ENCODE measurements around the gene ANKS4B.
"Not testable (repeated sequence)": the region's sequence is repeated elsewhere in the genome, so short reads cannot be mapped to it uniquely, and the experiment has no call there.

Gene ANKS4B

DNA sequence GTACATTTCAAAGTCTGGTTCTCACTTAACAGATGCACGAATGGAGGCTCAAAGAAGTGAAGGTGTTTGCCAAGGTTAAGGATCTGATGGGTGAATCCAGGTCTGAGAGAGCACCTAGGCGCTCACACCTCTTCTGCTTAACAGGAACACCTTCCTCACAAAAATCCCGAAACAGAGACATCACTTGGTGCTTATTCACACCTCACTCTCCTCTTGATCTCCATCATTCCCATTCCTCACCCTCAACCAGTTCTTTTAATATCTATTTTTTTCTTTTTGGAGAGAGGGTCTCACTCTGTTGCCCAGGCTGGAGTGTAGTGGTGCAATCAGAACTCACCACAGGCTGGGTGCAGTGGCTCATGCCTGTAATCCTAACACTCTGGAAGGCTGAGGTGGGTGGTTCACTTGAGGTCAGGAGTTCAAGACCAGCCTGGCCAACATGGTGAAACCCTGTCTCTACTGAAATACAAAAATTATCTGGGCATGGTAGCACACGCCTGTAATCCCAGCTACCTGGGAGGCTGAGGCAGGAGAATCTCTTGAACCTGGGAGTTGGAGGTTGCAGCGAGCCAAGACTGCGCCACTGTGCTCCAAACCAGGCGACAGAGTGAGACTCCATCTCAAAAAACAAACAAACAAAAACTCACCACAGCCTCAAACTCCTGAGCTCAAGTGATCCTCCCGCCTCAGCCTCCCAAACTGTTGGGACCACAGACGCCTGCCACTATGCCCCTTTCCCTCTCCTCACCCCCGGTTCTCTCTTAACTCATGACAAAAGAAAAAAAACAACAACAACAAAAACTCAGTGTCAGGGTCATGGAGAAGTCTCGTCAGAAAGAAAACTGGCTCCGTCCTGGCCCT is 29.5 kb downstream of the ANKS4B start:
- DNase-seq (ENCODE audit: low read depth), result no peak

DNA sequence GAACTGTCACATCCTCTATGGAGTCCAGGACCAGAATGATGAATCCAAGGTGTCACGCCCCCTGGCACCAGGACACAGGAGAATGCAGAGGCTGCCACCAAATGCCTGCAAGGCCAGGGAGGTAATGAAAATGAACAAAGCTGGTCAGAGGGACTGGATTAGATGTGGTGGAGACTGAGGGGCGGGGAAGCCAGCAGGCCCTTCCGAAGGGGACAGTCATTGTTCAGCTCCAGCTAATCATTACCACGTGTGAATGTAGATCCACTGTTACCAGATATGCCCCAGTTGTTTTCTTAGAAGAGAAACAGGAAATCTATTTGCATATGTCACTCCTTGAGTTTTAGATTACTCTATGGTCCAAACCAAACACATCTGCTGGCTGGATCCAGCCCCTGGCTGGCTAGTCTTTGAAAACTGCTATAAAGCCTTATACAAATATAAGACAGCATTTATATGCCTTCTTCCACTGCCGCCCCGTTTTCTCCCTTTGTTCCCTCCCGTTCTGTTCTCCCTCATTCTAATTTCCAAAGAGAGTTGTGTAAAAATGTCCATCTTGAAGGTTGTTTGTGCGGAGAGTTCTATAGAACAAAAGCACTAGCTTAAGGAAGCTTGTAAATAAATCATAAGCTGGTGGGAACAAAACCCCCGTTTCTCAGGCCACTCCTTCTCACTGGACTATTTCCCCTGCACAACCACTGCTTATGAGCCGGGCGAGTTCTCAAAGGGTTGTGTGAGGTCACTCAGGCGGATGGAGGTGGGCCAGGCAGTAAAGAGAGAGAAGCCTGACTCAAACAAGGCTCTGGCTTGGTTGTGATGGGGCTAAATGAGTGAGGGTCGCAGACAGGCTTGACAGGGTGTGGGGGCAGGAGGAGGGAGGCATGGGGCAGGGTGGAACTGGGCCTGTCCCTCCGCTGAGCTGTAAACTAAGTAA is 30.4 kb downstream of the ANKS4B start:
- peak; percentile 50 for DNase-seq (ENCODE audit: low read depth)

DNA sequence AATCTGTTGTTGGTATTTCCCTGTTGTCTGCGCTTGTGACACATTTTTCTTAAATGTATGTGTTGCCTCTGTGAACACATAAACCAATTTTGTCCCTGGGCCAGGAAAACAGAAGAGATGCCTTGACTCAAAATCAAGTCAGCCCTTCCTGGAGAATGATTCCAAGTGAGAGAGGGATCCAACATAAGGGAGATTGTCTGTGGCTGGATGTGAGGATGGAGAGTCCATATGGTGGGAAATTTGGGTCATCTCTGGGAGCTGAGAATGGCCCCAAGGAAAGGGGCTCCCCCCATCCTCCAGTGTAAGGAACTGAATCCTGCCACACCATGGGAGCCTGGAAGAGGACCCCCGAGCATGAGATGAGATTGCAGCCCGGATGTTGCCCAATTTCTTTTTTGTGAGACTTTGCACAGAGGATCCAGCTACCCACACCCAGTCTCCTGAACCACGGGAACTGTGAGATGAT is 31.1 kb downstream of the ANKS4B start:
- DNase-seq (ENCODE audit: low read depth), result no peak

DNA sequence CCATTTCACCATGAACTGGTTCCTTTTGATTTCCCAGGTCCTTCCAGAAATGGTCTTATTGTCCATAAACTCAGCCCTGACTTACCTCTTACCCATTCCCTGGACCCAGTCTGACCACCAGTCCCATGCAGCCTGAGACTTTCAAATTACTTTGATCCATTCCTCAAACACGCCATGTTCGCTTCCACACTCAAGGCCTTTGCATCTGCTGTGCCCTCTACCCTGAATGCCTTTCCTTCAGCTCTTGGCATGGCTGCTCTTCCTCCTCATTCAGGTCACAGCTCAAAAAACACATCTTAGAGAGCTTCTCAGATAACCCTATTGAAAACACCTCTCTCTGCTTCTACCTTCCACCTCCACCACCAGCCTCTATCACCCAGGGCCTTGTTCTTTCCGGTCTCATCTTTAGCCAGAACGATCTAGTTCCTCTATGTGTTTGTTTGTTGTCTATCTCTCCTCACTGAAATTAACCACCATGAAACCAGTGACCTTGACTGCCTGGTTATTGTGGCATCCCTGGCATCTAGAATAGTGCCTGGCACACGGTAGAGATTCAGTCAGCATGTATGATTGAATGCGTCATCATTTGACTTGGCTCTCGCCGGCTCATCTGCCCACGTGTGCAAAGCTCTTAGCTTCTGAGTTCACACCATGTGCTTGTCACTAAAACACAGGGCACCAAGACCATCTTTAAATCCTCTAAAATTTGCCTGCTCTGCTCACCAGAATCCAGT is 31.8 kb downstream of the ANKS4B start:
- DNase-seq (ENCODE audit: low read depth), result no peak

DNA sequence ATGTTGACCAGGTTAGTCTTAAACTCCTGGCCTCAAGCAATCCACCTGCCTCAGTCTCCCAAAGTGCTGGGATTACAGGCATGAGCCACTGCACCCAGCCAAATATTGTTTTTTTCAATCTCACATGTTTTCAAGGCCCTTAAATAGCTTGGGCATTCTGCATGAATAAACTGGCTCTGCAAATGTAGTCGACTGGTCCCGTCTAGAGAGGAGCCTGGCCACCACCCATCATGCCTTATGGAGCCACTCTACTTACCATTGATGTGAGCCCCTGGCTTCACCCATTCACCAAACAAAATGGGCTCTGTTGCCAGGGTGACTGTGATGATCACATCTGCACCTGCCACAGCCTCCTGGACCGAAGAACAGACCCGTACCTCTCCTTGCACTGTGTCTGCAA is 33.8 kb downstream of the ANKS4B start:
- DNase-seq (ENCODE audit: low read depth), result no peak

DNA sequence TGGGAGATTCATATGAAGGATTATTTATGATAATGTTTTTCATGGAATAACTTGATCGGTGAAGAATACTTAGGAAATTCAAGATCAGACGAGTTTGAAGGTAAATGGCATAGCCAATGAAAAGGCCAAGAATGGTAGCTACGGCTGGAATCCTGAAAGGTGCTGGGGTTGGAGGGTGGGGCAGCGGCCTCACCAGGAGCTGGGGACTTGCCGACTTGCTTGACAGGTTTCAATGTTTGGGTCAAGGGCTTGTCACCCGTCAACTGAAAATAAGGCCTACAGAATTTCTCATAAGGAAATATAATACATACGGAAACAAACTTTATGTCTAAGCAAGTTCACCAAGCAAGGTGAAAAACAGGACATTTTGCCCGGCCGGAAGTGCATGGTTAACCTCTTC is 34.7 kb downstream of the ANKS4B start:
- no peak for DNase-seq (ENCODE audit: low read depth)

DNA sequence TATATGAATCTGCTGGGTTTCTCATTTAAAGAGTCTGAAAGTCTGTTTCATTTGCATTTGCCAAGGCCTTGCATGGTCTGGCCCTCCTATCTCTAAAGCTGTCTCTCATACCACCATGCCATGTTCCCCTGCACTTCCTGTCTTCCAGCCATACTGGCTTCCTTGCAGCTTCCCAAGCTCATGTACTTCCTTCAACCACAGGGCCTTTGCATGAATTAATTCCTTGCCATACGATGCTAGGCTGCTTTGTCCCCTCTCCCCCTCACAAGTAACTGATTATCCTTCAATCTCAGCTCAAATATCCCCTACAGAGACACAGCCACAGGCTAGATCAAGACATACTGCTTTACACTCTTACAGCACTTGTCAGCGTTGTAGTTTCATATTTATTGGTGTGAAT is 38.8 kb downstream of the ANKS4B start:
- no peak for DNase-seq (ENCODE audit: low read depth)

DNA sequence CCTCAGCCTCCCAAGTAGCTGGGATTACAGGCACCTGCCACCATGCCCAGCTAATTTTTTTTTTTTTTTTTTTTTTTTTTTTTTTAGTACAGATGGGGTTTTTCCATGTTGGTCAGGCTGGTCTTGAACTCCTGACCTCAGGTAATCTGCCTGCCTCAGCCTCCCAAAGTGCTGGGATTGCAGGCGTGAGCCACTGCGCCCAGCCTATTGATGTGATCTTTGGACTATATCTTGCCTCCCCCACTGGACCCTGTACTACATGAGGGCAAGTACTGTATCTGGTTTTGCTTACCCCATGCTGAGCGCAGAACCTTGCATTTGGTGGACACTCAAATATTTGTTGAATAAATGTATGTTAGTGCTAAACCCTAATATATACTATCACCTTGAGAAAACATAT is 39.3 kb downstream of the ANKS4B start:
- not testable (repeated sequence) for DNase-seq (ENCODE audit: low read depth)

DNA sequence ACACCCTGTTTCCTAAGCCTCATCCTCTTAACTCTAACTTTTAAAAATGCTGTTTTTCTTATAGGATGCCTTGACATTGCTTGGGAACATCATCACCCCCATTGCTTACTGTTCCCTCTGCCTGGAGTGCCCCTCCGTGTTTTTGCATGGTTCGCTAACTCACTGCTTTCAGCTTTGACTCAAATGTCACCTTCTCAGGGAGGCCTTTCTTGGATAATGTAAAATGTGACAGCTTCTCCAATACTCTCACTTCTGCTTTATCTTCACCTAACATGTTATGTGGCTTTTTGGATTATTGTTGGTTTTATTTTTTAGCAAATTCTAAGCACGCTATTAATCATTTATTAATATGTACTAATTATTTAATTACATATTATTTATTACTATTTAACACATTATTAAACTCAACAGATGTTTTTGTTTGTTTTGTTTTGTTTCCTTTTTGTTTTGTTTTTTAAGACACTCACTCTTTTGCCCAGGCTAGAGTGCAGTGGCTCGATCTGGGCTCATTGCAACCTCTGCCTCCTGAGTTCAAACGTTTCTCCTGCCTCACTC is 40.8 kb downstream of the ANKS4B start:
- no peak for DNase-seq (ENCODE audit: low read depth)

DNA sequence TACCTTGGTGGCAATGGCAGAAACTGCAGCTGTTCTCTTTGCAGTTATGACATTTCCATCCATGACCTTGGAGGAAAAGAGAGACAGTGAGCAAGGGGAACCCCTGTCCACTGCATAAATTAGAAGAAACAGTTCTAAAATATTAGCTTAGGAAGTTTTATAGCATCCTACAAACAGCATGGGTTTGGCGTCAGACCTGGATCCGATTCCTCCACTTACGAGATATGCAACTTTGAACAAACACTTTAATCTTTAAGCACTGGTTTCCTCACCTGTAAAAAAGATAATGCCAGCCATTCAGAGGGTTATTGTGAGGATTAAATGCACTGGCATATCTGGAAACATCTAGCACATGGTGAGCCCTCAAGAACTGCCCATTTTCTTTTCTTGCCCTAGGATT is 42.0 kb downstream of the ANKS4B start:
- DNase-seq (ENCODE audit: low read depth), result no peak

DNA sequence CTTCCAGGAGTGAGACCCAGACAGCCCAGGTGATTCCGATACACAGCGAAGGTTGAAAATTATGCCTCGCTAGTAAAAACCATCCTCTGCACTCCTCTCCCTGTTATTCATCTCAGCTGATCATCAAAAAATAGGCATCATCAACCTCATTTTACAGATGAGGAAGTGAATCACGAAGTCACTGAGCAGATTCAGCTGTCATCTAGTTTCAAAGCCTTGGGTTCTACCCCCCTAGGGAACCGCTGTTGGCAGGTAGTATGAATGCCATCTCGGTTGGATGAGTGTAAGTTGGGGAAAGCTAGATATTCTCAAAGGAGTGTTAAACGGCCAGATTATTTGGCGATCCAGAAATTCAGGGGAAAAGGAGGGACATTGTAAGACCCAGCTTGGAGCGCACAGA is 42.6 kb downstream of the ANKS4B start:
- DNase-seq (ENCODE audit: low read depth), result no peak

DNA sequence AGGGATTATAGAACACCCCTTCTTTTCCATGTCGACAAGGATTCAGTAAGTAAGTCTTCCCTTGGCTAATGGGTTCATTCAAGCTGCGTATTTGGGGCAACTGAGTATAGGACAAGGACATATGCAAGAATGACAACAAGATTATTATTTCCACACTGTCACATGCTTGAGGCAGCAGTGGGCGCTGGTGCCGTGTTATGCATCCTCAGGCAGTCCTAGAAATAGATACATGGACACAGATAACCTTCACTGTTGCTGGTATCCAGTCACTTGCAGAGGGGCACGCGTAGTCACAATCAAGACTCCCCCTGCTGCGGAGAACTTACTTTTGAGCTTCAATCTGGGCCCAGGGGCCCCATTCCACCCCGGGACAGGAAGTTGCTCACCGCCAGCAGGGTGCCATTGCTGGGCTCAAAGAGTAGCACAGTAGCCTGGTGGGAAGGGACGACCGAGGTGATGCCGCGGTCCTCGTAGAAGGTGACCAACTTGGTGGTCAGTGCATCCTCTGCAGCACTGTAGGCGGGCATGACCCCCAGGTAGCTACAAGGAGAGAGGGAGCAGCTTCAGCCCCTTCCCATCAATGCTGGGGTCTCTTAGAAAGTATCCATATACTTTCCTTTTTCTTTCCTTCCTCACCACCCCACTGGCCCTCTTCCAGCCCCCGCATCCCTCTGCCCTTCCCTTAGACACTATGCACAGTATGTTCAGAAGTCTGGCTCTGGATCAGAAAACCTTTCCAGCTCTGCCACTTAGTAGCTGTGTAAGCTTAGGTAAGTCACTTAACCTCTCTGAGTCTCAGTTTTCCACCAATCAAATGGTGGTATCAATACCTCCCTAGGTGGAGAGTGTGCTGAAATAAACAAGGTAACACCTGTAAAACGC is 43.8 kb downstream of the ANKS4B start:
- DNase-seq (ENCODE audit: low read depth), result no peak

DNA sequence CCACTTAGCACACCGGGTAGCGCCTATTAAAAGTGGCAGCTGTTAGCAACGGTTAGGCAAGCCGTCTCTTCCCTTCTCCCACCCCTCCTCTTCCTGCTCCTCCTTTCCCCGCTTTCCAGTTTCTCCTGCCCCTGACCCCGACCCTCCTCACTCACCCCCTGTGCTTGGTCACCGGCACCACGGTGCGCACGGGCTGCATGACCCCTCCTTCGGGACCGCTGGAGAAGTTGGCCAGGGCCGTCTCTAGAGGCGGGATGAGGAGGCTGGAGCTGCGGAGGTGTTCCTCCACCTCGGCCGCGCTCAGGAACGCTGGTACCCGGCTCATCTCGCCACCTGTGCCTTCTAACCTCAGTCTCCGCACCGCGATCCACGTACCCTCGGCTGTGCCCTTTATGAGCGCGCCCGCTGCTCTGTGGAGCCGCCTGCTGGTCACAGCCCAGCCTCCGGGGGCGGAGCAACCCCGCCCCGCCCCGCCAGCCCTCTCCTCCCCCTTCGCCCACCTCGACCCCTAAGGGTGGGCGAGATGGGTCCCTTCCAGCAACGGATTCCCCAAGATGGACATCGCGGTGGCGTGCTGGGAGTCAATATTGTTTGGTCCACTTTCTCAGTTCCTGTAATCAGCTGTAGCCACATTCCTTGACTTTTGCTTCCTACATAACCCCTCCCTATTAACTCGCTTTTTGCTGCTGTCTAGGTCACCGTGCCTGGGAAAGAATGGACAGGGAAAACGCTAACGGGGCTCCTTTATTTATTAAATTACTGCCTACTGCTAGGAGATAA is 44.6 kb downstream of the ANKS4B start, which contains the start of gene CRYM:
CRYM (minus strand) TSS at position 364 of the 780 bp plus-strand sequence; CDS start at position 325, 39 bp downstream.
- DNase-seq (ENCODE audit: low read depth), result peak; percentile 24

DNA sequence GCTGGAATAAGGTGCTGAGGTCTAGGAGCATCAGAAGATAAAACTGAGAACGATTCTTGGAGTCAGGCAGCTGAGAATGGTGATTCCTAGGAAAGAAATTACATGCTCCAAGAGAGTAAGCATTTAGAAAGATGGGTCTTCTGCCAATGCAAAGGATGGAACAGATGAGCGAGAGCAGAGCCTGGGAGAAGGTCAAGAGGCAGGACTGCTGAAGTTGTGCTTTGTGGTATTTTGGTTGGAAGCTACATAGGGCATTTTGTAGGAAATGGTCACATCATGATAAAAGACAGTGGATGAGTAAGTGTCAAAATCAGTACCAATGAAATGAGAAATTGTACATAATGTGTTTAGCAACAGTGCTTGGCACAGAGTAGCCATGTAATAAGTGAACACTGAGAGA is 46.0 kb downstream of the ANKS4B start:
- no peak for DNase-seq (ENCODE audit: low read depth)

DNA sequence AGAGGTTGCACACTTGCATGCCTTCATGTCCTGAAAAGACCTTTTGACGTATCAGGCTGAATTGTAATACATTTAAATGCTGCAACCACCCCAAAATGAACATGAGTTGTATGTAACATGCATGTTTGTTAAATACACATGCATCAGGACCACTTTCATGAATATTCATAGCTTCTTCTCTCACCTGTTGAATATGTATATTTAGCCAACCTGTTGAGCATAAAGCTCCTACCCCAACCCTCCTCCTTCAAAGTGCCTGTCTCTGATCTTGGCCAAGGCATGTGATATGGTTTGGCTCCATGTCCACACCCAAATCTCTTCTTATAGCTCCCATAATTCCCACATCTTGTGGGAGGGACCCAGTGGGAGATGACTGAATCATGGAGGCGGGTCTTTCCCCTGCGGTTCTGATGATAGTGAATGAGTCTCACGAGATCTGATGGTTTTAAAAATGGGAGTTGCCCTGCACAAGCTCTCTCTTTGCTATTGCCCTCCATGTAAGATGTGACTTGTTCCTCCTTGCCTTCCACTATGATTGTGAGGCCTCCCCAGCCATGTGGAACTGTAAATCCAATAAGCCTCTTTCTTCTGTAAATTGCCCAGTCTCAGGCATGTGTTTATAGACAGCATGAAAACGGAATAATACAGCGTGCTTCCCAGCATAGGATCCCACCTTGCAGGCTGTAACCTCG is 48.3 kb downstream of the ANKS4B start:
- DNase-seq (ENCODE audit: low read depth), result no peak

DNA sequence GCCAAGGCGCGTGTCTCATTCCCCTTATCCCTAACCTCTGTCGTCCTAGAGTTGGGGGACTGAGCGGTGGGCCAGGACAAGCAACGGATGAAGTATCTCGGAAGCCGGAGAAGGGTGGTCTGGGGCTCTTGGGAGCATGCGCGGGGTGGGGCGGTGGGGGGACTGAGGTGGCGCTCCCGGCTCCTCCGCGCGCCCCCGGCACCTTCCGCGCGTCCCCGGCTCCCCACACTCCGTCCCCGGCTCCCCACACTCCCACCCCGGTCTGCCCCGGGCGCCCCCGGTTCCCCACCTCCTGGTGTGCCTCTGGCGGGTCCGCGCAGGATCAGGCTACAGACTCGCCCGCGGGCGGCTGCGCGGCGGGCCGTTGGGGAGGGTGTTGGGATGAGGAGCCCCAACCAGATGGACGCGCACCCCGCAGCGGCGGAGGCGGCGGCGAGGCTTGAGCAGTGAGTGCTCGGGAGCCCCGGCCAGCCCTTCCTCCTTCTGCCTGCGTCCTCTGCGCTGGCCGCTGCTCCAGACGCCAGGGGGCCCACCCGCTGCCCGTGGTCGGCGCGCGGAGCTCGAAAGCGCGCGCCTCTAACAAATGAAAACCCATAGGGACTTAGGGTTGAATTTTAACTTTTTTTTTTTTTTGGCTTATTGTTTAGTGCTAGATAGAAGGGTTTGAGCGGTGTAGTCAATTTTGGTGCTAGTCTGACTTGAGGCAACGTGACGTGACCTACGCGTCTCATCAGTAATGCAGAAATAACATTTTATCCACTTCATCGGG is 50.2 kb downstream of the ANKS4B start:
- DNase-seq (ENCODE audit: low read depth), result peak; percentile 52

DNA sequence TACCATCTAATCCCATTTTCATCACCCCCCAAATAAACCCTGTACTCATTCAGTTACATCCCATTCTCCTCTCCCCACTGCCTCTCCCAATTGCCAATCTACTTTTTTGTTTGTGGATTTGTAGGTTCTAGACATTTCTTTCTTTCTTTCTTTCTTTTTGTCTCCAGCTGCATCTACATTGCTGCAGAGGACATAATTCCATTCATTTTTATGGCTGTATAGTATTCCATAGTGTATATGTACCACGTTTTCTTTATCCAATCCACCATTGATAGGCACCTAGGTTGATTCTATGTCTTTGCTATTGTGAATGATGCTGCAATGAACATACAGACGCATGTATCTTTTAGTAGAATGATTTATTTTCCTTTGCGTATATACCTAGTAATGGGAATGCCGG is 50.9 kb downstream of the ANKS4B start:
- no peak for DNase-seq (ENCODE audit: low read depth)

DNA sequence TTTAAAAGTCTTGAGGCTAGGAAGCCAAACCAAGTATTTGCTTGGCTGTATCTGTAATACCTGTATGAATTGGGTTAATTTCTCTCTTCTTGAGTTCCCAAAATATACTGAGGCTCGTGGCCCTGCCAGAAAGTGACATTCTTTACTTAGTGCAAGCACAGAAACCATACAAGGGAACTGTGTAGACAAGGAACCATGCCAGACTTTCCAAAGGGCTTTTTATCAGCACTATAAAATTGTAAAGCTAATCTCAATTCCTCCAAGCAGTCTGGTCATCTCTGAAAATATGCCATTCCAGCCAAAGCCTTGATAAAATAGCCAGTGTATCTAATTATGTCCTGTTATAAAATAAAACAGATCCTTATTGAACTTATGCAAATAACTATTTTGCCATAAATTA is 51.8 kb downstream of the ANKS4B start:
- DNase-seq (ENCODE audit: low read depth), result no peak

DNA sequence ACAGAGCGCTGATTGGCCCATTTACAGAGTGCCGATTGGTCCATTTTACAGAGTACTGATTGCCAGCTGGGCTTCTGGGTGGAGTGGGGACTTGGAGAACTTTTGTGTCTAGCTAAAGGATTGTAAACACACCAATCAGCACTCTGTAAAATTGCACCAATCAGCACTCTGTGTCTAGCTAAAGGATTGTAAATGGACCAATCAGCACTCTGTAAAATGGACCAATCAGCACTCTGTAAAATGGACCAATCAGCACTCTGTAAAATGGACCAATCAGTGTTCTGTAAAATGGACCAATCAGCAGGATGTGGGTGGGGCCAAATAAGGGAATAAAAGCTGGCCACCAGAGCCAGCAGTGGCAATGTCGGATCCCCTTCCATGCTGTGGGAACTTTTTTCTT is 56.3 kb downstream of the ANKS4B start:
- DNase-seq (ENCODE audit: low read depth), result not testable (repeated sequence)
